Measurements from ENCODE around the gene CARMIL3.
"Not testable (repeated sequence)": the region's sequence is repeated elsewhere in the genome, so short reads cannot be mapped to it uniquely, and the experiment has no call there.

The CARMIL3 gene

DNA sequence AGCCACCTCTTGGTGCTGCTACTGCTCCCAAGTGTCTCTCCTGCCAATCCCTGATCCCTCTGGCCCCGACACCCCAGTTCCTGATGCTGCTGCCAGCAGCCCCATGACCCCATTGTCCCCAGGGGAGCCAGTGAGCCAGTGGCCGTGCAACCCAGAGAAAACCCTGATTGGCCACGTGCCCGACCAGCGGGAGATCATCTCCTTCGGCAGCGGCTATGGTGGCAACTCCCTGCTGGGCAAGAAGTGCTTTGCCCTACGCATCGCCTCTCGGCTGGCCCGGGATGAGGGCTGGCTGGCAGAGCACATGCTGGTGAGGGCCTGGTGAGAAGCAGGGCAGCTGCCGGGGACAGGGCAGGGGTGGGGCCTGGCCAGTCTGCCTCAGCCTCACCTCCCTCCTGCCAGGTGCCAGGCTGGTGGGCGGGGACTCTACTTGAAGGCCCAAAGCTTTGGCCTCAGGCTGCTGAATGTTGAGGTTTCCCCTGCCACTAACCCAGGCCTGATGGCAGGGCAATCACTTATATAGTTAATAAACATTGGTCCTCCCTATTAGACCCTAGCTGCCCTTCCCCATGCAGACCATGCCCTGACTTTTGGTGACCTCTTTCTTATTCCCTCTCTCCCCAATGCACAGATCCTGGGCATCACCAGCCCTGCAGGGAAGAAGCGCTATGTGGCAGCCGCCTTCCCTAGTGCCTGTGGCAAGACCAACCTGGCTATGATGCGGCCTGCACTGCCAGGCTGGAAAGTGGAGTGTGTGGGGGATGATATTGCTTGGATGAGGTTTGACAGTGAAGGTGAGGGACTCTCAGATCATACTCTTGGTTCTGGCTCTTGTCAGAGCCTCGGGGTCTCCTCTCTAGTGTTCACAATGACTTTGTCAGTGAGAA is 47.4 kb downstream of the CARMIL3 start:
- no peak for DNase-seq

DNA sequence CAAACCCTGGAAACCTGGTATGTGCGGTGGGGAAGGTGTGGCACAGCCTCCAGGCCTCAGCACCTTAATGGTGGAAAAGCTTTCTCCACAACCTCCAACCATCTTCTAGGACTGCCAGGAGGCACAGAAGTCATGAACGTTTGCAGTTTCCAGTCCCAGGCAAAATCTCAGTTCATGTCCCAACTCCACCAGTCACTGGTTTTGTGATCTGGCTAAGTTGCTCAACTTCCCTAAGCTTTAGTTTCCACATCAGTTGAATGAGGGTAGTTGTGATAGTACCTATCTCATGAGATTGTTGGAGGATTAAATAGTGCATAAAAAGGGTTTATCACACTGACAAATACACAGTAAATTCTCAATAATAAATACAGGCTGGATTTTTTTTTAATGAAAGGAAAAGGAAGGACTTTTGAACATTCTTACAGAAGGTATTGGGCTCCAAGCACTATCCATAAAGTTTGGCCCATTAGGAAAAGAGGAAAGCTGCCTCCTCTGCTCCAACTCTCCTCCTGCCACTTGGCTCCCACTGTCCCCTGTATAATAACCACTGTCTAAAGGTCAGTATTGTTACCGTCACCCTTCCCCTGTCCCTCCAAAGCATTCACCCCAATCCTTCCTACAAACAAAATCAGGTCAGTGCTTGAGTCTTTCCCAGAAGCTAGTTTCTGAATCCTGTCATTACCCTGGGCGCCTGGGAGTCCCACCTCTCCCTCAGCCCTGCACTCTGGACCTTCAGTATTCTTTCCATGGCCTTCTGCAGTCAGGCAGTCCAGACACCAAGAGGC is 48.6 kb downstream of the CARMIL3 start:
- DNase-seq = no peak

DNA sequence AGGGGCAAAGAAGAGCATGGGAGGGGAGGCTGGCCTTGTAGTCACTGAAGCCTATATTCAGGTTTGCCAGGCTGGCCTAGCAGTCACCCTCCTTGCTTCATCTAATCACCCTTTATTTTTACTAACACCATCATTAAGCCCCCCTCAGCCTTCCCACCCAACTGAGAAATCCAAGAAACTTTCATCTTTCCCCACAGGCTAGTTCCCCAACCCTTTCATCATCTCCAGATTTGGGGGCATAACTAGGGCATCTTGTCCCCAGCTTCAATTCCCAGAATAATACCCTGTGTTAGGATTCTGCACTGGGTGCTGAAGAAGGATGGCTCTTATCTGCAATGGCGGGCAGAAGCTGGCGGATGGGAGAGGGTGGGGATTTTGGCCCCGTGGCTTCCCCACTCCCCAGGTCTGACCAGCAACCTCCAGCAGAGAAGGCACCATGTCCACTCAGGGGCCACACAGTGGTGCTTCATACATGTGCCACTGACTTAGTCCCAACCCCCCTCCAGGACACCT is 49.2 kb downstream of the CARMIL3 start:
- DNase-seq = no peak

DNA sequence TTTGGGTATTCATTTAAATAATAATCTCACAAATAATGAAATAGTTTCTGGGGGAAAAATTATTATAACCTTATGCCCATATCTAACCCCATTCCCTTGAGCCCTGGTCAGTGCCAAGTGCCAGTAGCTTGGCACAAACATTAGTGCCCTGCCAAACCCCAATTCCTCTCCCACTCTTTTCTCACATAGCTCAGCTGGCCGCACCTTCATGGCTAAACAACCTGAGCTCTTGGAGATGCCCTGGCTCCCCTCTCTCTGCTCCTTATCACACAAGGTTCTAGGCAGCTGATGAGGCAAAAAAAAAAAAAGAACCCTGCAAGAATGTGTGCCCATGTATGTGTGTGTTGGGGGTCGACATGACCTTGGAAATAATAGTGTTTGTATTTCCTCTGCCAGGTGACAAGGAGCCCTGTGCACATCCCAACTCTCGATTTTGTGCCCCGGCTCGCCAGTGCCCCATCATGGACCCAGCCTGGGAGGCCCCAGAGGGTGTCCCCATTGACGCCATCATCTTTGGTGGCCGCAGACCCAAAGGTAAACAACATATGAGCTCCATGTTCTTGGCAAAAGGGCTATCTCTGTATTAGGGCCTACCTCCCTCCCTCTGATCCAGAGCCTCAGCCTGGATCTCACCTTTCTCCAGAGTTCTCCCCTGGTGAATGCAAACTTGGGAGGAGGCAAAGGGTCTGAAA is 50.7 kb downstream of the CARMIL3 start:
- DNase-seq = no peak

DNA sequence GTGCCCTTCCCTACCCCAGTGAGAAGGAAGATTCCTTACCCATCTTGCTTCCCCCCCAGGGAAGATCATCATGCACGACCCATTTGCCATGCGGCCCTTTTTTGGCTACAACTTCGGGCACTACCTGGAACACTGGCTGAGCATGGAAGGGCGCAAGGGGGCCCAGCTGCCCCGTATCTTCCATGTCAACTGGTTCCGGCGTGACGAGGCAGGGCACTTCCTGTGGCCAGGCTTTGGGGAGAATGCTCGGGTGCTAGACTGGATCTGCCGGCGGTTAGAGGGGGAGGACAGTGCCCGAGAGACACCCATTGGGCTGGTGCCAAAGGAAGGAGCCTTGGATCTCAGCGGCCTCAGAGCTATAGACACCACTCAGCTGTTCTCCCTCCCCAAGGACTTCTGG is 51.6 kb downstream of the CARMIL3 start:
- no peak for DNase-seq

DNA sequence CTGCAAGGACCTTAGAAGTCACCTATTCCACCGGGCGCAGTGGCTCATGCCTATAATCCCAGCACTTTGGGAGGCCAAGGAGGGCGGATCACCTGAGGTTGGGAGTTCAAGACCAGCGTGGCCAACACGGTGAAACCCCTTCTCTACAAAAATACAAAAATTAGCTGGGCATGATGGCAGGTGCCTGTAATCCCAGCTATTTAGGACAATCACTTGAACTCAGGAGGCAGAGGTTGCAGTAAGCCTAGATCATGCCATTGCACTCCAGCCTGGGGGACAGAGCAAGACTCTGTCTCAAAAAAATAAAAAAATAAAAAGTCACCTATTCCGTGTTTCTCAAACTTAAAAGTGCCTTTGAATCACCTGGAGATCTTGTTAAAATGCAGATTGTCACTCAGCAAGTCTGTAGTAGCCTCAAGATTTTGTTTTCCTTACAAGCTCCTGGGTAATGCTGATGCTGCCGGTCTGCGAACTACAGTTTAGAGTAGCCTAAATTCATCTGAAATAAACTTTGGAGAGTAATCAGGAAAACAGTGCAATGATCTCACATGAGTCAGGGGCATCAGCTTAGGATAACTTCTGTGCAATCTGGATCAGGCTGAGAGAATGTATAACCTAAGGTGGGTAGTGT is 53.9 kb downstream of the CARMIL3 start:
- not testable (repeated sequence) for DNase-seq

DNA sequence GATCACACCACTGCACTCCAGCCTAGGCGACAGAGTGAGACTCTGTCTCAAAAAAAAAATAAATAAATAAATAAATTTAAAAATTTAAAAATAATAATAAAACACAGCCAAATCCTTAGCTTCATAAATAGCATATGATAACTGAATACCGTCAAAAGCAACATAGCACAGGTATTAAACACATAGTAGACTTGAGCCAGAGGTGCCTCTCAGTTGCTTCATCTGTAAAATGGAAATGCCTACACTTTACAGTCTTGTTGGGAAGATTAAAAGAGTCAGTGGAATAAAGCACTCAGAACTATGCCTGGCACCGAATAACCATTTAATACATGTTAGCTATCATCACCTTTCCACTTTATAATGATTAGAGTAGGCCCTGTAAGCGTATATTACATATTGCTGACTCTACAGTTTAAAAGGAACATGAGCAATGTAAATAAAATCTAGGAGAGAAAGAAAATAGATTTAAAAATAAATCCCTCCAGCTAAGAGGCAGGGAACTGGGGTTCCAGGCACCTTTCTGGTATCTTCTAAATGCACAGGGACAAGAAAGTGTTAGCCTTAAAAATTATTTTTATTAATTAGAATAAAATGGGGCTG is 55.0 kb downstream of the CARMIL3 start:
- no peak for DNase-seq

DNA sequence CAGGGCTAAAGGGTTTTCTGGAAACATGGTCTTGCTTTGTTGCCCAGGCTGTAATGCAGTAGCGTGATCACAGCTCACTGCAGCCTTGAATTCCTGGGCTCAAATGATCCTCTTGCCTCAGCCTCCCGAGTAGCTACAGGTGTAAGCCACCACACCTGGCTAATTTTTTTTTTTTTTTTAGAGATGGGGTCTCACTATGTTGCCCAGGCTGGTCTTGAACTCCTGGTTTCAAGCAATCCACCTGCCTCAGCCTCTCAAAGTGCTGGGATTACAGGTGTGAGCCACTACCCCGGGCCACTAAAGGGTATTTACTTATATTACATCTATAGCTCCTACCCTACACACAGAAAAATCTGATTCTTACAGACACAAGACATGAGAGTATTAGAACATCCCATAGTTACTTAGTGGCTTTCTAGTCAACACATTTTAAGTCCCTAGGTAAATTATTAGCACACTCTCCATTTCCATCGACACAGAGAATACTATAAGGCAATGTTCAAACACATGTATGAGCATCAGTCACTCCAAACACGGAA is 56.6 kb downstream of the CARMIL3 start:
- no peak for DNase-seq

DNA sequence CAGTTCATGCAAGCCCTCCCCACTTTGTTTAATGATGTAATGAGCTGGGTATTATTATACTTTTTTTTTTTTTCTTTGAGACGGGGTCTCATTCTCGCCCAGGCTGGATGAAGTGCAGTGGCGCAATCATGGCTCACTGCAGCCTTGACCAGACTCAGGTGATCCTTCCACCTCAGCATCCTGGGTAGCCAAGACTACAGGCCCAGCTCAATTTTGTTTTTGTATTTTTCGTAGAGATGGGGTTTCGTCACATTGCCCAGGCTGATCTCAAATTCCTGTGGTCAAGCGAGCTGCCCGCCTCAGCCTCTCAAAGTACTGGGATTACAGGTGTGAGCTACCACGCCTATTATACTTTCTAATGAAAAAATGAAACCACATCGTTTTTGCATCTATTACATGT is 58.3 kb downstream of the CARMIL3 start:
- no peak for DNase-seq

DNA sequence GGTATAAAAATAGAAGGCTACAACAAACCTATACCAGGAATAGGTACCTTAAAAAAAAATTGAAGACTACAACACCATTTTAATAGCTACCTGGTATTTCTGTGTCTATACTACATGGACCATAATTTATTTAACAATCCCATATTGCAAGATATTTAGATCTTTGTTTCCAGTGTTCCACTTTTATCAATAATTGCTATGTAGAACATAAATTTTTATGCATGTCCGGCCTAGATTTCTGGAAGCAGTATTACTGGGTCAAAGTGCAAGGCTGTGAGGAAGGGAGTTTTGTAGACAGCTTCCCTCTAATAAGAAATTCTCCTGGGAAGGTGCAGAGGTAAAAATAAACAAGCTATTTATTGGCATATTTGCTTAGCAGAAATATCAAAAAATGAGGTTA is 58.7 kb downstream of the CARMIL3 start:
- no peak for DNase-seq

DNA sequence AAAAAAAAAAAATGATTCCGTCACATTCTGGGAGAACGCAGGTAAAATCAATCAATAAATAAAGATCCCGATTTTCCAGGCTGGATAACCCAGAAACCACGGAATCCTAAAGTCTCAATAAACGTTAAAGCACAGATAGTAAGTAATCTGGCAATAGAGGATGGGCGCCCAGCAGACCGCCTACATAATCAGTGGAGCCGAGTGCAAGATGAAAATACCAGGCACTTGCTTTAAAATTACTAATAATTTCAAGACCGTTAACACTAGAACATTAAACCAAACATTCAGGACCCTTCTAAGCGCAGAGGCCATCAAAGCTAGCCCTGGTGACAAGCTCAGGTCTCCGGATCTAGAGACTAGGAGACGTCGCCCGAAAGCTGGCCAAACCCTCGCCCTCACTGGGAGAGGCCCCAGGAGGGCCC is 61.6 kb downstream of the CARMIL3 start:
- no peak for DNase-seq

DNA sequence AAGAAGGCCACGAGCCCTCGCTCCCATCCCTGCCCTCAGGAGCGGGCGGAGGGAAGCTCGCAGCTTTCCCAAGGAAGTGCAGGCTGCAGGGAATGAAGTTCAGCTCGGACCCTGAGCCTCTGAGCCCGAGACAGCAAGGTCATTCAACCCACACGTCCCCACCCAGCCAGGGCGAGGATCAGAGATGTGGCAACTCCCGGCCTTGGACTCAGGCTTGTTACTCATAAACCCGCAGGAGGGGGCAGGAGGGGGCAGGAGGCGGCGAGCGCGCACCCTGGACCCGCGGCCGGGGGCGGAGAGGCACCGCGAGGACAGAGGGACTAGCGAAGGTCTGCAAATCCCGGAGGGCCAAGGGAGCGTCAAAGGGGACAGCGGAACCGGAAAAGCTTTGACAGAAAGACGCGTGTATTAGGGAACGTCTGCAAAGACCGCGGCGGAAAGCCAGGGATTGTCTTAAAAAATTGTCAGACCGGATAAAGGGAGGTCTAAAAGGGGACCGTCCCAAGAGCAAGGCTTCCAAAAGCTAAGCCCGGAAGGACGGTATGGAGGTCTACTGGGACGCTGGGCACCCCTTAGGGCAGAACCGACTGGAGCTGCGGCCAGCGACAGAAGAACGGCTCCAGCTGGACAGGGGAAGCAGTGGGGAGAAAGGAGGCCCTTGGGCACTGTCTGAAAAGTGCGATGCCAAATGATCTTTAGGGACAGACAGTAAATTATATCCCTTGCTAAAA is 62.2 kb downstream of the CARMIL3 start:
- peak; percentile 95 for DNase-seq

DNA sequence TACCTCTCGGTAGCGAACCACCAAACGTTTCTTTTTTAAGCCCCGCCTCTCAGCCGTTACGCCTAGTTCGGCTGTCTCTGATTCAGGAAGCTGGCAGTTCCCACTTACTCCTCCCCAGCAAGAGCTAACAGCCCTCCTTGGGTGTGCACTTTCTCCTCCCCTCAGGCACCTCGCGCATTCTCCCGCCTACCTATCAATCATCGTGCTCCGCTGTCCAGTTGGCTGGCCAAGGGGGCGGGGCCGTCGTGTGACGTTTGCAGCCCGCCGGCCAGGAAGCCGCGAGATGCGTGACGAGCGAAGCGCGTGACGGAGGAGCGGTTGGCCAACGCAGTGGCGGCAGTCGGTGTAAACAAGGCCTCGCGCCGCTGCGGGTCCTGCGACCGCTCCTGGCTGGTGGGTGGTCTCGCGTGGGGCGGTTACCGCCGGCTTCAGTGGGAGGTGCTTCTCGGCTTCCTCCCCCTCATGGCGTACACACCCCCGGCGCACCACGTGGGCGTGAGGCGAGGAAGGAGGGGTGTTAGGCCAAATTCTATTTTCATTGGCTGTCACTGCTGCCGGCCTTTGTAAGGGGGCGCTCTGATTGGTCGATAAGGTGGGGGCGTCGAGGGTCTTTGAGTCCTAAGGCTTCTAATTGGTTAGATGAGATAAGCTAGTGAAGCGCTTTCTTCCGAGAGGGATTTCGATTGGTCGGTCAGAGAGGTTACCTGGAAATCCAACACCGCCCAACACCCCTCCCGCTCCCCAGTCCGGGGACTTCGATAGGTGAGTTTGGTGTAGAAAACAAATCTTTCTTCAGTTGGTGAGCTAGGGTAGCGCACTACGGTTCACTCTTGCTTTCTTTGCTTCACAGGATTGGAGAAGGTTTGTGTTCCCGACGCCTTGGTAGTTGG is 63.0 kb downstream of the CARMIL3 start, which contains the start of the genes DCAF11 and NRL:
TSS of gene DCAF11 (plus strand) at position 246 of the 890 bp plus-strand sequence. CDS start 818 bp downstream, outside the sequence.
TSS of gene NRL (minus strand) at position 418 of the 890 bp plus-strand sequence. CDS start 32,101 bp downstream, outside the sequence.
- DNase-seq = peak; percentile 100

DNA sequence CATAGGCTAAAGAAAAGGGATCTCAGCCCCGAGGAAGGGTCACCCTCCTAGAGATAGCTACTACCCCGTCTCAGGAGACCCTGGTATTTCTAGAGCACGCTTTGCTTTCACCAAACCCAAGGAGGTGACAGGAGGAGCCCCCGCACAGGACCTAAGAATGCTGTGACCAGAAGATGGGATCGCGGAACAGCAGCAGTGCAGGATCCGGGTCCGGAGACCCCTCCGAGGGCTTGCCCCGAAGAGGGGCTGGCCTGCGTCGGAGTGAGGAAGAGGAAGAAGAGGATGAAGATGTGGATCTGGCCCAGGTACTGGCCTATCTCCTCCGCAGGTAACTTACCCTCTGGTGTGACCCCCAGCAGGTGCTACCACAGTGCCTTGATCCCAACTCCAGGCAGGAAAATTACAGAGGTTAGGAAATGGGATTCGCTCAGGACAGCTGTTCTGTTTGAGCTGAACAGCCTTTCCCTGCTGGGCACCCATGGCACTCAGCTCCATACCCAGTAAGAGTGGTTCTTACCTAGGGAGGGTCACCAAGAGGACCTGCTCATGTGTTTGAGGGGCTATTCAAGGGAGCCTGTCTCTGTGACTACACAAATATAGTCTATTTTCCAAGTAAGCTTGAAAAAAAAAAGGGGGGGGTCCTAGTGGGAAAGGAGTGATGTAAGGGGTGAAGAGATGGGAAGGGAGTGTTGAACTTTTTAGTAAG is 63.8 kb downstream of the CARMIL3 start:
- no peak for DNase-seq

DNA sequence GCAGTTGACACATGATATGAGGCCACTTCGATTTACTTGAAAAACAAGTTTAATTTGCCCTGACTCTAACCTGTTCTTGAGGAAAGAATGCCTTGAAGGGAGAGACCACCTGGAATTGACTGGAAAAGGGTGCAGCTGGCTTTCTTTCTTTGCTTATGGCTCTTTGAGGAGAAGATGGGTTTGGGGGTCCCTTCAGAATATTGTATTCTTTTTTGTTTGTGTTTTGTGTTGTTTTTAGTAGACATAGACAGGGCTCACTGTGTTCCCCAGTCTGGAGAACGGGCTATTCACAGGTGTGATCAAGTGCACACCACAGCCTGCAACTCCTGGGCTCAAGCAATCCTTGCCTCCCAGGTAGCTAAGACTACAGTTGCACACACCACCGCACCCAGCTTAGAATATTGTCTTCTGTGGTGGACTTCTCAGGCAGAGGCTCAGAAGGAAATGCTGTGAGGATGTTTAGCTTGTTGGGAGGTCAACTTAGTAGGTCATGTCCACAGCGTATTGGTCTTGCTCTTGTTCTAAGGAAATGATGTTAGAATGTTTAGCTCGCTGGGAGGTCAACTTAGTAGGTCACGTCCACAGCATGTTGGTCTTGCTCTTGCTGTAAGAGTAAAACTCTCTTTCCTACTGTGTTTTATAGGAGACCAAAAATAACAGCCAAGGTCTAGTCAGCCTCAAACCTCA is 64.5 kb downstream of the CARMIL3 start:
- no peak for DNase-seq

DNA sequence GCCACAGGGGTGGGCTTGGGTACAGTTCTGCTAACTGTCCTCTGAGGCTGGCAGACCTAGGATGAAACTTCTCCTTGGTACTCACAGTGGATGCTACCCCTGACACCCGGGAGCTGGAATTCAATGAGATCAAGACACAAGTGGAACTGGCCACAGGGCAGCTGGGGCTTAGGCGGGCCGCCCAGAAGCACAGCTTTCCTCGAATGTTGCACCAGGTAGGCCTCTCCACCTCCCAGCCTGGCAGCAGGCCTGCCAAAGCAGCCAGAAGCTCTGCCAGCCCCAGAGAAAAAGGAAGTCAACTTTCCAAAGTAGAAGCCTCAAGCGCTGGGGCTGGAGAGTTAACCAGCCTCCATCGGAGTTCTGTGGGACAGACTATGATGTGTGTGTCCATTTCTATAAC is 65.4 kb downstream of the CARMIL3 start:
- DNase-seq = no peak
